ENCODE data around the gene LRRC36. TPM values are rescaled to one million over a fixed set of nuclear protein-coding genes. Genes with fewer than 3 reads are reported as not detected.

The LRRC36 gene
- total and polyA plus RNA-seq, 2 of the 13 experiments (the other 11 are each of a cell fraction or from before 2014, with no cell fraction given): 0.12 to 0.15 TPM

DNA sequence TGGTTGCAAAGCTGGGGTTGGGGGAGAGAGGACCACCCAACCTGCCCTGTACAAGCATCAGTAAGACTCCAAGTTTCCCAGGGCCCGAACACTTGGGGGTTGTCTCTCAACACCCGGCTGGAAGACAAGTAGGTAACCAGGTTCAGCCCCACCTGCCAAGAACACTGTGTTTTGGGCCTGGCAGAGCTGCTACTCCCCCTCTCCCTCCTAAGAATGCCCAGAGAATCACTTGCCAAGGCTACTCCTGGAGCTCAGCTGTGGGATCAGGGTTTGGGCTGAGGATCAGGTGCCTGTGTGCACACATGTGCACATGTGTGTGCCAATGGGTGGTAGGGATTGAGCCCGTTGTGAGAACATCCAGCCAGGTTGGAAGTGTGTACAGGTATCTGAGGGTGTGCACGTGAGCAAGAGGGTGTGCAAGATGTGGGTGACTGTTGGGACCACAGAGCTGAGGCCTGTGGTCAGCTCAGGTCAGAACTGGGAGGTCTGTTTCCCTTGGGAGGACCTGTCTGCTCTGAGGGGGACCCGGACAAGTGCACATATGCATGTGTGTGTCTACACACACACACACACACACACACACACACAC, 106.6 kb downstream of the LRRC36 start:
- 93% methylated on average over 5 of the region's 5 CpGs for WGBS (ENCODE audit: low lambda C conversion rate)
- intact Hi-C loops (cut with micrococcal nuclease; ENCODE audit: unreplicated experiment): no loop called here
- Histone ChIP-seq H3K9me3 (ENCODE audit: low read length) (no peaks in the 10 kb centered on the region), H3K36me3 (replicated peaks in 1 of 2; ENCODE audit: control insufficient read depth in 1 of 2, insufficient read depth in 2 of 2, low read length in 2 of 2) (peaks cover 2 to 8% of the 10 kb centered on the region in 2 experiments; a peak in 2 of 5 replicates), H3K9ac (ENCODE audit: insufficient read depth, low read depth, low read length) (no peak overlapping the region), H2AFZ (ENCODE audit: low read length) (no peak overlapping the region), H3K4me2 (ENCODE audit: low read depth, low read length) (peak overlapping the region; percentile 99; the same call in 1 of the 2 replicates), H3K27me3 (ENCODE audit: control insufficient read depth in 1 of 2, insufficient read depth in 2 of 2, low read length in 2 of 2) (no peaks in the 10 kb centered on the region; a peak in 1 of 5 replicates), H3K4me3 (replicated peaks in 1 of 3; ENCODE audit: insufficient read depth in 1 of 3, low read depth in 2 of 3, low read length in 3 of 3) (no peak overlapping the region), H3K4me1 (ENCODE audit: insufficient read depth, low read length) (peaks cover 46% of the 10 kb centered on the region), H4K20me1 (ENCODE audit: insufficient read depth, low read length) (no peaks in the 10 kb centered on the region), H3K79me2 (ENCODE audit: insufficient read depth, low read length) (no peaks in the 10 kb centered on the region), H3K27ac (ENCODE audit: extremely low read length, insufficient read depth, low read length) (no peak overlapping the region)
- ATAC-seq (no peak), DNase-seq (ENCODE audit: low spot score) (no peak), FAIRE-seq (no peak)
- POLR2A ChIA-PET: interaction anchor here (5.5 kb wide), 1 partner anchor 13 kb away, joined by 182 read pairs; no protein-coding TSS in a partner anchor
- in situ Hi-C loops (cut with HindIII; ENCODE audit: extremely low pct_ligation_motif_present, low pct_unique_long_range_greater_than_20kb): loop anchor here (5.0 kb wide), 1 partner anchor 34 kb away; no protein-coding TSS in a partner anchor
- no TSS peak for BruUV-seq (replicated peaks)
- TF ChIP-seq ZNF225 (CRISPR knock-in tag; IDR thresholded peaks at IDR 0.05): no peak
- CTCF ChIA-PET (ENCODE audit: low intra/inter-chr PET ratio, low total read pairs): no interaction called here

Small RNA genes lying within 50 kb of the gene (small RNA-seq; reads per million reads assigned to genes)
- 0 reads per million in 3 experiments for gene RNU1-123P (ENCODE audit: insufficient read depth in 2 of 3, insufficient read length in 3 of 3, low read depth in 2 of 3, low replicate concordance in 1 of 3)

Other genes starting within 250 kb of the LRRC36 start
- gene PHAF1, start 216.9 kb upstream of the LRRC36 start, total RNA-seq (2016; rRNA removed; fragmentation: Illumina TruSeq; extraction: Trizol): 48.3 and 53.6 TPM in 2 replicates
- 174 and 184 TPM in 2 replicates for gene PHAF1, start 216.9 kb upstream of the LRRC36 start, polyA plus RNA-seq (2011; rRNA removed)
- 1.5 and 3.1 TPM in 2 replicates for gene B3GNT9, start 175.8 kb upstream of the LRRC36 start, total RNA-seq (2016; rRNA removed; fragmentation: Illumina TruSeq; extraction: Trizol)
- 1.2 and 1.5 TPM in 2 replicates for gene B3GNT9, start 175.8 kb upstream of the LRRC36 start, polyA plus RNA-seq (2011; rRNA removed)
- 6.2 and 7.8 TPM in 2 replicates for gene TRADD, start 166.9 kb upstream of the LRRC36 start, total RNA-seq (2016; rRNA removed; fragmentation: Illumina TruSeq; extraction: Trizol)
- 8.2 and 10.3 TPM in 2 replicates for gene TRADD, start 166.9 kb upstream of the LRRC36 start, polyA plus RNA-seq (2011; rRNA removed)
- gene FBXL8, start 166.9 kb upstream of the LRRC36 start, total RNA-seq (2016; rRNA removed; fragmentation: Illumina TruSeq; extraction: Trizol): 1.5 and 3.9 TPM in 2 replicates
- gene FBXL8, start 166.9 kb upstream of the LRRC36 start, polyA plus RNA-seq (2011; rRNA removed): 9.3 and 10.9 TPM in 2 replicates
- gene HSF4, start 162.1 kb upstream of the LRRC36 start, total RNA-seq (2016; rRNA removed; fragmentation: Illumina TruSeq; extraction: Trizol): 0.41 and 3.5 TPM in 2 replicates
- 16.9 and 17.9 TPM in 2 replicates for gene HSF4, start 162.1 kb upstream of the LRRC36 start, polyA plus RNA-seq (2011; rRNA removed)
- gene NOL3, start 156.3 kb upstream of the LRRC36 start, total RNA-seq (2016; rRNA removed; fragmentation: Illumina TruSeq; extraction: Trizol): 3.1 and 5.7 TPM in 2 replicates
- 20.5 and 23.3 TPM in 2 replicates for gene NOL3, start 156.3 kb upstream of the LRRC36 start, polyA plus RNA-seq (2011; rRNA removed)
- gene MATCAP1, start 142.9 kb upstream of the LRRC36 start, total RNA-seq (2016; rRNA removed; fragmentation: Illumina TruSeq; extraction: Trizol): 4.4 and 11.2 TPM in 2 replicates
- 24.5 and 27.2 TPM in 2 replicates for gene MATCAP1, start 142.9 kb upstream of the LRRC36 start, polyA plus RNA-seq (2011; rRNA removed)
- not detected in 2 replicates for gene EXOC3L1, start 136.7 kb upstream of the LRRC36 start, total RNA-seq (2016; rRNA removed; fragmentation: Illumina TruSeq; extraction: Trizol)
- 0.10 and 0.12 TPM in 2 replicates for gene EXOC3L1, start 136.7 kb upstream of the LRRC36 start, polyA plus RNA-seq (2011; rRNA removed)
- 73.7 and 84.8 TPM in 2 replicates for gene E2F4, start 134.7 kb upstream of the LRRC36 start, total RNA-seq (2016; rRNA removed; fragmentation: Illumina TruSeq; extraction: Trizol)
- gene E2F4, start 134.7 kb upstream of the LRRC36 start, polyA plus RNA-seq (2011; rRNA removed): 91.2 and 106 TPM in 2 replicates
- gene ELMO3, start 127.7 kb upstream of the LRRC36 start, total RNA-seq (2016; rRNA removed; fragmentation: Illumina TruSeq; extraction: Trizol): 0.58 and 2.6 TPM in 2 replicates
- gene ELMO3, start 127.7 kb upstream of the LRRC36 start, polyA plus RNA-seq (2011; rRNA removed): 4.0 and 5.7 TPM in 2 replicates
- 50.6 and 72.9 TPM in 2 replicates for gene TMEM208, start 99.7 kb upstream of the LRRC36 start, total RNA-seq (2016; rRNA removed; fragmentation: Illumina TruSeq; extraction: Trizol)
- gene TMEM208, start 99.7 kb upstream of the LRRC36 start, polyA plus RNA-seq (2011; rRNA removed): 58.8 and 66.9 TPM in 2 replicates
- 10.9 and 20.8 TPM in 2 replicates for gene FHOD1, start 79.3 kb upstream of the LRRC36 start, total RNA-seq (2016; rRNA removed; fragmentation: Illumina TruSeq; extraction: Trizol)
- 15.0 and 20.0 TPM in 2 replicates for gene FHOD1, start 79.3 kb upstream of the LRRC36 start, polyA plus RNA-seq (2011; rRNA removed)
- gene SLC9A5, start 77.8 kb upstream of the LRRC36 start, total RNA-seq (2016; rRNA removed; fragmentation: Illumina TruSeq; extraction: Trizol): 0.15 and 0.58 TPM in 2 replicates
- 1.4 and 1.5 TPM in 2 replicates for gene SLC9A5, start 77.8 kb upstream of the LRRC36 start, polyA plus RNA-seq (2011; rRNA removed)
- 9.0 and 13.6 TPM in 2 replicates for gene PLEKHG4, start 47.3 kb upstream of the LRRC36 start, total RNA-seq (2016; rRNA removed; fragmentation: Illumina TruSeq; extraction: Trizol)
- 7.1 and 13.6 TPM in 2 replicates for gene PLEKHG4, start 47.3 kb upstream of the LRRC36 start, polyA plus RNA-seq (2011; rRNA removed)
- not detected in 2 replicates for gene KCTD19, start 74 bp upstream of the LRRC36 start, total RNA-seq (2016; rRNA removed; fragmentation: Illumina TruSeq; extraction: Trizol)
- 0.16 TPM in 1 of 2 replicates, not detected in the other for gene KCTD19, start 74 bp upstream of the LRRC36 start, polyA plus RNA-seq (2011; rRNA removed)
- gene TPPP3, start 66.7 kb downstream of the LRRC36 start, total RNA-seq (2016; rRNA removed; fragmentation: Illumina TruSeq; extraction: Trizol): 0.20 and 0.44 TPM in 2 replicates
- gene TPPP3, start 66.7 kb downstream of the LRRC36 start, polyA plus RNA-seq (2011; rRNA removed): 0.16 TPM in 1 of 2 replicates, not detected in the other
- gene ZDHHC1, start 89.7 kb downstream of the LRRC36 start, total RNA-seq (2016; rRNA removed; fragmentation: Illumina TruSeq; extraction: Trizol): 0.36 and 1.1 TPM in 2 replicates
- gene ZDHHC1, start 89.7 kb downstream of the LRRC36 start, polyA plus RNA-seq (2011; rRNA removed): 0.47 and 0.51 TPM in 2 replicates
- 6.7 and 13.6 TPM in 2 replicates for gene HSD11B2, start 104.3 kb downstream of the LRRC36 start, total RNA-seq (2016; rRNA removed; fragmentation: Illumina TruSeq; extraction: Trizol)
- gene HSD11B2, start 104.3 kb downstream of the LRRC36 start, polyA plus RNA-seq (2011; rRNA removed): 8.9 and 11.9 TPM in 2 replicates
- 49.5 and 51.1 TPM in 2 replicates for gene ATP6V0D1, start 154.3 kb downstream of the LRRC36 start, total RNA-seq (2016; rRNA removed; fragmentation: Illumina TruSeq; extraction: Trizol)
- gene ATP6V0D1, start 154.3 kb downstream of the LRRC36 start, polyA plus RNA-seq (2011; rRNA removed): 54.2 and 61.3 TPM in 2 replicates
- not detected in 2 replicates for gene AGRP, start 156.7 kb downstream of the LRRC36 start, total RNA-seq (2016; rRNA removed; fragmentation: Illumina TruSeq; extraction: Trizol)
- not detected in 2 replicates for gene AGRP, start 156.7 kb downstream of the LRRC36 start, polyA plus RNA-seq (2011; rRNA removed)
- 4.6 and 11.2 TPM in 2 replicates for gene RIPOR1, start 202.0 kb downstream of the LRRC36 start, total RNA-seq (2016; rRNA removed; fragmentation: Illumina TruSeq; extraction: Trizol)
- gene RIPOR1, start 202.0 kb downstream of the LRRC36 start, polyA plus RNA-seq (2011; rRNA removed): 5.7 and 8.1 TPM in 2 replicates
- 37.5 and 59.3 TPM in 2 replicates for gene CTCF, start 235.7 kb downstream of the LRRC36 start, total RNA-seq (2016; rRNA removed; fragmentation: Illumina TruSeq; extraction: Trizol)
- gene CTCF, start 235.7 kb downstream of the LRRC36 start, polyA plus RNA-seq (2011; rRNA removed): 19.5 and 20.8 TPM in 2 replicates